Left cardiac atrium (tissue), 4 donors: Measurements from ENCODE around the gene CEP170B. TPM values are rescaled to one million over a fixed set of nuclear protein-coding genes. Genes with fewer than 3 reads are reported as not detected.
"Not testable (repeated sequence)": the region's sequence is repeated elsewhere in the genome, so short reads cannot be mapped to it uniquely, and the experiment has no call there.

Source experiments
- ATAC-seq, 2 donors: fragments of 200-7000 bp; cut with Tn5 transposase; one replicate each; pipeline ENCODE4 v1.9.1; 2020; ENCODE audit warnings: mild to moderate bottlenecking in 2 of 2, moderate library complexity in 2 of 2
- DNase-seq: peaks from one replicate; pipeline ENCODE4 v3.0.0-alpha.2; 2020
- intact Hi-C, 2 donors: fragments of 100-400 bp; cut with DNase I; formaldehyde crosslinking; loops; one replicate each; pipeline versions ENCODE4 v1.14.1 to v1.15.1; 2022 to 2023
- total RNA-seq, 2 donors: library from RNA; stranded (reverse); fragmentation: NEBNext Ultra II Directional; extraction: Animal tissue kit (Norgen Biotek cat#: 25700); gene quantifications; one replicate each; pipeline ENCODE4 v1.2.1, GENCODE V29; 2021
- donor health status: DM: no; HTN: yes; CAD: no.
- donor health status: DM: no; HTN: yes; CAD: no; lungs with severe emphysema.
- donor health status: DM: yes; HTN: yes; CAD: no.
- donor health status: Dilated cardiomyopathy.

Gene CEP170B
- total RNA-seq, 2 donors from 2014 or later, result 12.4 to 17.2 TPM

DNA sequence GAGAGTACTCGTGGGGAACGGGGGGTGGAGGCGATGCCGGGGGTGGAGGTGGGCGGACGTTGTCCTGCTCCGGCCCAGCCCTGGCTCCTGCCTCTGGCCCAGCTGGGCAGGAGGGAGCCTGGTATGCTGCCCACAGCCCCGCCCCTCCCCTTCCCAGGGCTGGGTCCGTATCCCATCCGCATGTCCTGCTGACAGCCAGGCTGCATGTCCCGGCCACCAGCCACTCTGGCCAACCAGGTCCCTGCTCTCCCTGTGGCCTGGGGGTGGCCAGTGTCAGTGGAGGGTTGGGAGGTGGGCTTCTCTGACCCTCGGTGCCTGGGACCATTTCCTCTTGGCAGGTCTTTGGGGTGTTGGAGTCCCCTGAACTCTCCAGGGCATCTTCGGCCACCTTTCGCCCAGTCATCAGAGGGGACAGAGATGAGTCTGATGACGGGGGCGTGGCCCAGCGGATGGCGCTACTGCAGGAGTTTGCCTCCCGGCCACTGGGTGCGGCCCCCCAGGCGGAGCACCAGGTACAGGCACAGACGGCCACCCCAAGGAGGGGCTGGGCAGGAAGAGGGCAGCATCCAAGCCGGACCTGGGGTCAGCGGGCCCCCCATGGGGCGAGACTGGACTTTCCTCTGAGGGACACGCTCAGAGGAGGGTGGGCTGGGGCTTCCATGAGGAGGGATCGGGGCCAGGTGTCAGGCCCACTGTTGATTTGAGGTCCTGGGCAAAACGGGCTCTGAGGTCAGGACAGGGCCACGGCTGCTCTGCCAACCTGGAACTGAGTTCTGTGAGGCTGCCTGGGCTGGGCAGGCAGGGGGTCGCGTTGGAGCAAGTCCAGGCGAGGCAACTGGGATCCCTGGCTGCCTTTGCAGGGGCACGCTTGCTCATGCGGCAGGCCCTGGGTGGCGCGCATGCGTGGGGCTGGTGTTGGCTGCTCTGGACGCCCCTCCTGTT lies 20.2 kb downstream of the CEP170B start:
- ATAC-seq (no peak), DNase-seq (peak; percentile 18)
- intact Hi-C loops, result no loop called here

DNA sequence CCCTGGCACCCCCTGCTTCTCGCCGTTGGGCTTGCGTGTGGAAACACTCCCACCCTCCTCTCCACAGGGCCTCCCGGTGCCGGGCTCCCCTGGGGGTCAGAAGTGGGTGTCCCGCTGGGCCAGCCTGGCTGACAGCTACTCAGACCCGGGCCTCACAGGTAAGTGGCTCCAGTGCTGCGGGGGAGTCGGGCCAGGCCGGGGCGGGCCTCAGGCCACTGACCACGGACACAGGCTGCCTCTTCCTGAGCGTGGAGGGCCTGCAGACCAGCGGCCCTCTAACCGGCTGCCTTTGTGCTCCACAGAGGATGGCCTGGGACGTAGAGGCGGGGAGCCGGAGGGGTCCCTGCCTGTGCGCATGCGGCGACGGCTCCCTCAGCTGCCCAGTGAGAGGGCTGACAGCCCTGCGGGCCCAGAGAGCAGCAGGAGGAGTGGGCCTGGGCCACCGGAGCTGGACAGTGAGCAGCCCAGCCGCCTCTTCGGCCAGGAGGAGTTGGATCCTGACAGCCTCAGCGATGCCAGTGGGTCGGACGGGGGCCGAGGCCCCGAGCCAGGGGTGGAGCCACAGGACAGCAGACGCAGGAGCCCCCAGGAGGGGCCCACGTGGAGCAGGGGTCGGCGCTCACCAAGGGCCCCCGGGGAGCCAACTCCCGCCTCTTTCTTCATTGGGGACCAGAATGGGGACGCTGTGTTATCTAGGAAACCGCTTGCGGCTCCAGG lies 21.1 kb downstream of the CEP170B start:
- DNase-seq, result peak; percentile 13
- intact Hi-C loops, result no loop called here
- ATAC-seq, result no peak

DNA sequence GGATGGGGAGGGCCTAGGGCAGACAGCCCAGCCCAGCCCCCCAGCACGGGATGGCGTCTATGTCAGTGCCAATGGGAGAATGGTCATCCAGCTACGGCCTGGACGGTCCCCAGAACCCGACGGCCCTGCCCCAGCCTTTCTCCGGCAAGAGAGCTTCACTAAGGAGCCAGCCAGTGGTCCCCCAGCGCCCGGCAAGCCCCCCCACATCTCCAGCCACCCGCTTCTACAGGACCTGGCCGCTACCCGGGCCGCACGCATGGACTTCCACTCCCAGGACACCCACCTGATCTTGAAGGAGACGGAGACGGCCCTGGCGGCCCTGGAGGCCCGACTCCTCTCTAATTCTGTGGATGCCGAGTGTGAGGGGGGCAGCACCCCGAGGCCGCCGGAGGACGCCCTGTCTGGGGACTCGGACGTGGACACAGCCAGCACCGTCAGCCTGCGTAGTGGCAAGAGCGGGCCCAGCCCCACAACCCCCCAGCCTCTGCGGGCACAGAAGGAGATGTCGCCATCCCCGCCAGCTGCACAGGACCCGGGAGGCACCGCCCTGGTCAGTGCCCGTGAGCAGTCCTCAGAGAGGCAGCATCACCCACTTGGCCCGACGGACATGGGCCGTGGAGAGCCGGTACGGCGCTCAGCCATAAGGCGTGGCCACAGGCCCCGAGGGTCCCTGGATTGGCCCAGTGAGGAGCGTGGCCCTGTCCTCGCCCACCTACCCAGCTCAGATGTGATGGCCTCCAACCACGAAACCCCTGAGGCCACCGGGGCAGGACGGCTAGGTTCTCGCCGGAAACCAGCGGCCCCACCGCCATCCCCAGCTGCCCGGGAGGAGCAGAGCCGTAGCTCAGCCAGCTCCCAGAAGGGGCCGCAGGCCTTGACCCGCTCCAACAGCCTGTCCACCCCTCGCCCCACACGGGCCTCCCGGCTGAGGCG lies 21.9 kb downstream of the CEP170B start:
- intact Hi-C loops, result no loop called here
- no peak for ATAC-seq
- peak; percentile 20 for DNase-seq

DNA sequence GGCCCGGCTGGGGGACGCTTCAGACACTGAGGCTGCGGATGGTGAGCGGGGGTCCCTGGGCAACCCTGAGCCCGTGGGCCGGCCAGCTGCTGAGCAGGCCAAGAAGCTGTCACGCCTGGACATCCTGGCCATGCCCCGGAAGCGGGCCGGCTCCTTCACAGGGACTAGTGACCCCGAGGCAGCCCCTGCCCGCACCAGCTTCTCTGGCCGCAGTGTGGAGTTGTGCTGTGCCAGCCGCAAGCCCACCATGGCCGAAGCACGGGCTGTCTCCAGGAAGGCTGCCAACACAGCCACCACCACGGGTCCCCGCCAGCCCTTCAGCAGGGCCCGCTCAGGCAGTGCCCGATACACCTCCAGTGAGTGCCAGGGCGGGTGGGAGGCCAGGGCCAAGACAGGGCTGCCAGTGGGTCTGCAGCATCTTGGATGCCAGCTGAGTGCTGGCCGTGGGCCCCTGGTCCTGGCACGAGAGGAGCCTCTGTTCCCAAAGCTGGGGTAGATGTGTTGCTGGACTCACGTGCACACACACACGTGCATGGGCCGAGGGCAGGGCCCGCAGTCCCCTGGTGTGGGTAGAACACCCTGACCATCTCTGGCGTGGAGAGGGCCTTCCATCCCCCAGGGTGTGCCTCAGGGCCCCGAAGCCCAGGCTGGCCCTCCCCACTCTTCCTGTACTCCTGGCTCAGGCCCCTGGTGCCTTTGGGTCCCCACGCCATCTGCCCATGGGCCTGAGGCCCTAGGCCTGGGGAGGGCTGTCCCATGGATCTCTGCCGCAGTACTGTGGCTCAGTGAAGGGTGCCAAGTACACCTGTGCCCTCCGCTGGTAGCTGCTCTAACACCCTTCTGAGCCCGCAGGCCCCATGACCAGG lies 22.8 kb downstream of the CEP170B start:
- intact Hi-C loops, result no loop called here
- ATAC-seq (no peak), DNase-seq (no peak)

DNA sequence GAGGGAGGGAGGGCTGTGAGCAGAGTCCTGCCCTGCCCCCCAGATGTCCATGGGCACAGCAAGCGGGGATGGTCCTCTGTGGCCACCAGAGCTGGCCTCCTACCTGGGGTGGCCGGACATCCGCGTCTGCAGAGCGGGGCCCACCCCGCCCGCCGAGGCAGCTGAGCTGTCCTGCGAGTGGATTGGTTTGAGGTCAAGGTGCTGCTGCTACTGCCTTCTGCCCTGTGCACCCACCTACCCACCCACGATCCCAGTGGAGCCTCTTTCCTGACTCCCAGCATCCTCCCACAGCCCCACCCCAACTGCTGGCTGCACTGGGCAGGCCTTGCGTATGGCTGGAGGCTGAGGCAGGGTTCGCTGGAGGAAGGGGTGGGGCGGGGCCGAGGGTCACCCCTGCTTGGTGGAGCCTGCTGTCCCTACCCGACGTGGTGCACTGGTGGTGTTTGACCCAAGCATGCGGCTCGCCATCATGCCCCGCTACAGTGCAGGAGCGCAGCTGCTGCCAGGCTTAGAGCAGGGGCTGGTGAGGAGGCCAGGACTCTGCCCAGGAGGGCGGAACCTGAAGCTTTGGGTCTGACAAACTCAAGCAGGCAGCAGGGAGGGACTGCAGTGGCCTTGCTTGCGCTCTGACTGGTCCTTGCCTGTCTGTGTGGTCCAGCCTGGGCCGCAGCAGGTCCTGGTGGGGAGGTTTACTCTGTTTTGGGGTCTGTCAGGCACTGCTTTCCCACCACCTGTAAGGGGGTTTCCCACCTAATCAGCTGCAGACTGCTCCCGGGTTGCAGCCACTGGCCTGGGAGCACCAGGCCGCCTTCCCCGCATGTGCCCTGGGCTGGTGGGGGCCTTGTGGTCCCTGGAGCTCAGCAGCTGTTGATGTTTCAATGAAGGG lies 23.7 kb downstream of the CEP170B start:
- ATAC-seq (no peak), DNase-seq (no peak)
- intact Hi-C loops, result no loop called here

DNA sequence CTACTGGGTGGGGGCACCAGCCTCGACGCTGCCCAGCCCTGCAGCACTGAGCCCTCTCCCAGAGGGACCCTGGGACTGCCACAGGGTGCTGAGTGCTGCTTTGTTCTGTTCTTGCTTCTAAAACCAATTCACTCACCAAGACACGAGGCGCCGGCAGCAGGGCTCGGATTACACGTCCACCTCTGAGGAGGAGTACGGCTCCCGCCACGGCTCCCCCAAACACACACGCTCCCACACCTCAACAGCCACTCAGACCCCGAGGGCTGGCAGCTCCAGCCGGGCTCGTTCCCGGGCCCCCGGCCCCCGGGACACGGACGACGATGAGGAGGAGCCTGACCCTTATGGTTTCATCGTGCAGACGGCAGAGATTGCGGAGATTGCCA lies 24.3 kb downstream of the CEP170B start:
- ATAC-seq (no peak), DNase-seq (peak; percentile 20)
- intact Hi-C loops, result no loop called here

DNA sequence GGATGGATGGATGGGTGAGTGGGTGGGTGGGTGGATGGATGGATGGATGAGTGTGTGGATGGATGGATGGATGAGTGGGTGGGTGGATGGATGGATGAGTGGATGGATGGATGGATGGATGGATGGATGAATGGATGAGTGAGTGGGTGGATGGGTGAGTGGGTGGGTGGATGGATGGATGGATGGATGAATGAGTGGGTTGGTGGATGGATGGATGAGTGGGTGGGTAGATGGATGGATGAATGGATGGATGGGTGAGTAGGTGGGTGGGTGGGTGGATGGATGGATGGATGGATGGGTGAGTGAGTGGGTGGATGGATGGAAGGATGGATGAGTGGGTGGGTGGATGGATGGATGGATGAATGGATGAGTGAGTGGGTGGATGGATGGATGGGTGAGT lies 25.2 kb downstream of the CEP170B start:
- DNase-seq, ATAC-seq, intact Hi-C loops: not testable (repeated sequence)

DNA sequence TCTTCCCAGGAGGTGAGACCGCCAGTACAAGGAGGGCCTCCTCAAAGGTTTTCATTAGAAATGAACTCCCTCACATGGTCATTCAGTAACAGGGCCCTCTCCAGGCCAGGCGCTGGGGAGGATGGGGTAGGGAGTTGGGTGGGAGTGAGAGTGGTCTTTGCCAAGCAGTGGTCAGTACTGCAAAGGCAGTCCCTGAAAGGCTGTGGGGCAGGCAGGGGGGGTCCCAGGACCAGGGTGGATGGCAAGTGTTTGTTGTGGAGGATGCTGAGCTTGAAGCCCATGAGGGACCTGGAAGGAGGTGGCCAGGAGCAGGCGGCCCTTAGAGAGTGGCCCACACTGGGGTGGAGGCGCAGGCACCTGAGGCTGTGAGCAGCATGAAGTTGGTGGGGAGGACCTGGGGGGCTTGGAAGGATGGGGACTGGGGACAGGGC lies 26.1 kb downstream of the CEP170B start:
- ATAC-seq (no peak), DNase-seq (no peak)
- intact Hi-C loops, result no loop called here

DNA sequence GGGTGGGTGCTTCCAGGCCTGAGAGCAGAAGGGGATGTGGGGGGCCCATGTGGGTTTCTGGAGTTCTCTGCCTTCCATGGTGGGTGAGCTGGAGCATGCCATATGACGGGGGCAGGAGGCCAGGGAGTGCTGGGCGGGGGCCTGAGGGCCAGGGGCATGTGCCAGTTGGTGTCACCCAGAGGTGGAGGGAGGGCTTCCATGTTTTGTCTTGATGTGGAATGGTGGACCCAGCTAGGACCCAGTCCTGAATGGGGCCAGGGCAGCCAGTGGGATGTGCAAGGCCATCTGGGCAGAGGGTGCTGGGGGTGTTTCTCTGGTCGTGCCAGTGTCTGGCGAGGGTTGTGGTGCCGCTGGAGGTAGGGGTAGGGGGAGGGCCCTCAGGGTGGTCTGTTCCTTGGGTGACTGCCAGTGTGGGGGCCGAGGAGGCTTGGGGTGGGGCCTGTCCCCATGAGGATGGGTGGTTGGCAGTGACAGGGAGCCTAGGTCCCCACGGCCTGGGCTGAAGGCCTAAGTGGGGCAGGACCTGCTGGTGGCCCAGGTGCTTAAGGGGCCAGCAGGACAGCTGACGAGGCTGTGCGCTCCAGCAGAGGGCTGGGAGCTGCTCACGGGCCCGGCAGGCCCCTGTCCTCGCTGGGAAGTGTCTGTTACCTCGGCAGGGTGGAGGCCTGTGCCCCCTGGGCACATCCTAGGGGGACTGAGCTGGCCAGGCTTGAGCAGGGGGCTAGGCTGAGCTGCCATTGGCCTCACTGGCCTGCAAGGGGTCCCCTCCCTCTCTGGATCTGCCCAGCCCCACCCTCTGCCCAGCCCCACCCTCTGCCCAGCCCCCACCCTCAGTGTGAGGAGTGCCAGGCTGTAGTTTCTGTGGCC lies 26.8 kb downstream of the CEP170B start:
- ATAC-seq (no peak), DNase-seq (no peak)
- intact Hi-C loops, result no loop called here

DNA sequence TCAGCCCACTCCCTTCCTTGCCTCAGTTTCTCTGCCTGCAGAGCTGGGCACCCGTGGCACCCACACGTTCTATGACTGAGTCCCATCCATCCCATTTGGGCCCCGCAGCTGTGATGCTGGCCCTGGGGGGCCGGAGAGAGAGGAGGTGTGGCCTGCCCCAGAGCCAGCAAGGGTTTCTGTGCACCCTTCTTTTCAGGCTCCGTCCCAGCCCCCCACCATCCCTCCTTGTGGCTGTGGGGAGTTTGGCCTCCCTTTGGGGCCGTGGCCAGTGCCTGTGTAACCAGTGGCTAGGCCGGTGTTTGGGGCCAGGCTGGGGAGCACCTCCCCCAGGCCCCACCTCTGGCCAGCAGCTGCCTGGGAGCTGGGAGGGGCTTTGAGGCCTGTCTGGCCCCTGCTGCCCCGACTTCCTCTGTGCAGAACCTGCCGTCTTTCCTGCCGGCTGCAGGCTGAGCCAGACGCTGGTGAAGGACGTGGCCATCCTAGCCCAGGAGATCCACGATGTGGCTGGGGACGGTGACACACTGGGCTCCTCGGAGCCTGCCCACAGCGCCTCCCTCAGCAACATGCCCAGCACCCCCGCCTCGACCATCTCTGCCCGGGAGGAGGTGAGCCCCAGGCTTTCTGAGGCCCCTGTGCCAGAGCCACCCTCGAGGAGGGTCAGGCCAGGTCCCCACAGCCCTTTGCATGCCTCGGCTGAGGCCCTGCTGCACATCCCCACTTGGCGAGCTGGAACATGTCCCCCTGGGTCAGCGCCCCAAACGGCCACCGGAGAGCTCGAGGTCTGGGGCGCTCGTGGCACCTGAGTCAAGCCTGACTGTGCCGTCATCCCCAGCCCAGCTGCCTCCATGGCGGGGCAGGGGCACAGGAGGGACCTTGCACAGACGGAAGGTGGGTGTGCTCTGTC lies 27.7 kb downstream of the CEP170B start:
- DNase-seq, result no peak
- no peak for ATAC-seq
- intact Hi-C loops, result no loop called here

DNA sequence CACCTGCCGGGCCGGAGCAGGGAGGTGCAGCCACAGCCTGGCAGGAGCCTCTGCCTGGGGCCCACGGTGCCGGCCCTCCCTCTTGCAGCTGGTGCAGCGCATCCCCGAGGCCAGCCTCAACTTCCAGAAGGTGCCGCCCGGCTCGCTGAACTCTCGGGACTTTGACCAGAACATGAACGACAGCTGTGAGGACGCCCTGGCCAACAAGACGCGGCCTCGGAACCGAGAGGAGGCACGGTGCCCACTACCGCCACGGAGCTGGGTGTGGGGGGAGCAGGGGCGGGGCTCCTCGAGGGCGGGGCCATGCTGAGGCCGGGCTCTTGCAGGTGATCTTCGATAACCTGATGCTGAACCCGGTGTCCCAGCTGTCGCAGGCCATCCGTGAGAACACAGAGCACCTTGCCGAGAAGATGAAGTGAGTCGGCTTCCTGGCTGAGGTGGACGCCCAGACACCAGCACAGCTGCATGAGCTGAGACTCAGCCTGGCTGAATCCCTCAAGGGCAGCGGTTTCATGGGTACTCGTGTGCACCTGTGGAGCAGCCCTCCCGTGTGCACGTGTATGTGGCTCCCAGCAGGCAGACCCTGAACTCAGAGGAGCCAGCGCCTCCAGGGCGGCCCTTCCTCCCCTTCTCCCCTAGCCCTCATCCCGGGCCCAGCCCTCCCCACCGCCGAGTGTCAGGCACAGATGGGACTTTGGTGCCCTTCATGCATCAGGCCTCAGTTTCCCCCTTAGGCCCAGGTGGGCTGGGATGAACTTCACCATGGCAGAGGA lies 28.6 kb downstream of the CEP170B start:
- DNase-seq (peak; percentile 22), ATAC-seq (no peak)
- intact Hi-C loops, result no loop called here

DNA sequence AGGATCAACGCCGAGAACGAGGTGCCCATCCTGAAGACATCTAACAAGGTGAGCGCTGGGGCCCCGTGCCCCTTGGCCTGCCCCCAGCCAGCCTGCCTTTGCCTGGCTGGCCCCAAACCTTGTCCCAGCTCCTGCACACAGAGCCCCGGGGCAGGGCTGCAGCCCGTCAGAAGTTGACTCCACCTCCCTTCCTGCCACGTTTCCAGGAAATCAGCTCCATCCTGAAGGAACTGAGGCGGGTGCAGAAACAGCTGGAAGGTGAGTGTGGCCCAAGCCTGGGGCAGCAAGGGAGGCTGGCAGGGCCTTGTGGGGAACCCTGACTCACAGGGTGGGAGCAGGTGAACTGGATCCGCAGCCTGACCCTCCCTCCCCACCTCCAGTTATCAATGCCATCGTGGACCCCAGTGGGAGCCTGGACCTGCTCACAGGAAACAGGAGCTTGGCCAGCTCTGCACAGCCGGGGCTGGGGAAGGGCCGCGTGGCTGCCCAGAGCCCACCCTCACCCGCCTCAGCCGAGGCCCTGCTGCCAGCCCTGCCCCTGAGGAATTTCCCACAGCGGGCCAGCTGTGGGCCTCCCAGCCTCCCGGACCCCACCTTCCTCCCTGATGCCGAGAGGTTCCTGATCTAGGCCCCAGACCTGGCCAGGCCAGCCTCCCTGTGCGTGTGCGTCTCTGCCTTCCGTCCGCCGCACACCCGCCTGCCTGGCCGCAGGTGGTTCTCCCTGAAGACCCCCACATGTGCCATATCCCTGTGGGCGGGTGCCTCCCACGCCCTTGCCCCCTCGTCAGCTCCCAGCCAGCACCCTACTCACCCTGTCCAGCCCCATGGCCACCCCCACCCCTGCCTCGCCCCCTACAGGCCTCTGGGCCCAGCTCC lies 29.5 kb downstream of the CEP170B start:
- peak in 1 of 2 donors; percentile 4 for ATAC-seq
- intact Hi-C loops, result loop anchor here in 1 of 2 donors (5.0 kb wide), 1 partner anchor 148 kb away; no protein-coding TSS in a partner anchor

DNA sequence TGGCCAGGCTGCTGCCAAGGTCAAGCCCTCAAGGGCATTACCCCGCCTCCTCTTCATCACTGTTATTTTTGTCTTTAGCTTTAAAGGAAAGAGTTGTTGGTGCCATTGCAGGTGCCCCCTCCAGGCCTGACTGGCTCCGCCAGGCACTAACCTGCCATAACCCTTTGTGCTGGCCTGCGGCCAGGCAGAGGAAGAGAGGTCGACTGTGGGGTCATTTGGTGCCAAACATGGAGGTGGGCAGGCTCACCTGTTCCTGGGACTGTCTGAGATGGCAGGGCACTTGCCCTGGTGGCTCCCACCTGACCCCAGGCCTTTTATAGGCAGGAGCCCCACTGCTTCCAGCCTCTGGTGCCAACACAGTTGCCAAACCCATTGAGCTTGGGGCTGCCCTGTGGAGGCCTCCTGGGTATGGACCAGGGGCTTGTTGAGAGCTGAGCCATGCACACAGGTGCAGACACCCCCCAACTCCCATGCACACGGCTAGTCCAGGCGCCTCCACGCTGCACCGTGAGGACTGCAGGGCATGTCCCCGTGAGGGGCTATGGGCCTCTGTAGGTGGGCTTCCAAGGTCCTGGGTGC lies 30.2 kb downstream of the CEP170B start:
- intact Hi-C loops, result loop anchor here in 1 of 2 donors (5.0 kb wide), 1 partner anchor 147 kb away; no protein-coding TSS in a partner anchor
- DNase-seq (peak; percentile 22), ATAC-seq (peak; percentile 1 to 16)

More for the DNA sequence above, 29.5 kb downstream of the CEP170B start:
- DNase-seq, result peak; percentile 27
